Kidney (tissue), 14 donors: ENCODE results near the gene CDK2. TPM values are rescaled to one million over a fixed set of nuclear protein-coding genes. Genes with fewer than 3 reads are reported as not detected.

Experiments used
- DNase-seq, 5 donors: peaks; one replicate each; pipeline ENCODE4 v3.0.0-alpha.2; 2013 to 2020
- FAIRE-seq: peaks from 2 replicates; lab custom pipeline; 2012; peaks lifted over from hg19 to GRCh38; lab: Jason Lieb, UNC
- H3K27ac ChIP-seq, 2 donors: one replicate each; pipeline ENCODE4 v1.7.0; 2013; ENCODE audit warnings: low read depth in 2 of 2, low read length in 2 of 2, inconsistent platforms in 1 of 2
- H3K27me3 ChIP-seq: one replicate; pipeline ENCODE4 v1.7.1; 2013; ENCODE audit warnings: low read length, inconsistent platforms; ENCODE audit not compliant: control insufficient read depth, insufficient read depth
- H3K36me3 ChIP-seq, 3 donors: one replicate each; pipeline versions ENCODE4 v1.7.0 to v1.7.1; 2013; ENCODE audit warnings: low read length in 3 of 3, control low read depth in 1 of 3, inconsistent platforms in 1 of 3; ENCODE audit not compliant: insufficient read depth in 3 of 3, control insufficient read depth in 2 of 3
- H3K4me1 ChIP-seq, 3 donors: one replicate each; pipeline versions ENCODE4 v1.7.0 to v1.7.1; 2013; ENCODE audit warnings: low read length in 3 of 3, inconsistent platforms in 1 of 3, low read depth in 1 of 3; ENCODE audit not compliant: control insufficient read depth in 2 of 3, insufficient read depth in 2 of 3
- H3K4me3 ChIP-seq, 3 donors: one replicate each; pipeline versions ENCODE4 v1.7.0 to v1.8.1; 2013; ENCODE audit warnings: low read length in 3 of 3, control low read depth in 1 of 3, inconsistent platforms in 1 of 3
- H3K9ac ChIP-seq, 3 donors: one replicate each; pipeline versions ENCODE4 v1.7.0 to v1.7.1; 2013; ENCODE audit warnings: low read length in 3 of 3, control low read depth in 1 of 3, inconsistent platforms in 1 of 3
- H3K9me3 ChIP-seq, 3 donors: one replicate each; pipeline versions ENCODE4 v1.7.0 to v1.7.1; 2013; ENCODE audit warnings: low read length in 3 of 3, control low read depth in 1 of 3, inconsistent platforms in 1 of 3; ENCODE audit not compliant: control insufficient read depth in 2 of 3, insufficient read depth in 1 of 3
- intact Hi-C: fragments of 100-400 bp; cut with DNase I; formaldehyde crosslinking; loops from one replicate; pipeline ENCODE4 v1.11.1; 2022
- polyA plus RNA-seq: library from polyadenylated mRNA; stranded (reverse); fragments of 350-450 nt; fragmentation: Illumina TruSeq; extraction: RNeasy Lipid Tissue Mini Kit (QIAGEN cat#74804); gene quantifications from one replicate; pipeline ENCODE4 v1.2.3, GENCODE V29; 2014; ENCODE audit warnings: low read depth, low replicate concordance; ENCODE audit not compliant: insufficient read depth
- total RNA-seq: library from RNA; stranded (reverse); fragmentation: NEBNext Ultra II Directional; extraction: Animal tissue kit (Norgen Biotek cat#: 25700); gene quantifications from one replicate; pipeline ENCODE4 v1.2.1, GENCODE V29; 2021
- TF ChIP-seq, protein P1 (sequence below): IDR thresholded peaks from 3 replicates; pipeline ENCODE4 v1.5.1; 2012; ENCODE audit warnings: mild to moderate bottlenecking, moderate library complexity, borderline replicate concordance; ENCODE audit not compliant: insufficient read depth; ENCODE audit errors: extremely low read depth
- donor health status: control.
- donor health status: control.
- donor health status: control.
- donor health status: control.
- donor health status: control.
- donor health status: DM: yes; HTN: yes; CAD: no.
- donor health status: Normal renal cell carcinoma (clear cell type).

Gene CDK2
- total and polyA plus RNA-seq, 2 donors from 2014 or later: 7.6 to 23.2 TPM

DNA sequence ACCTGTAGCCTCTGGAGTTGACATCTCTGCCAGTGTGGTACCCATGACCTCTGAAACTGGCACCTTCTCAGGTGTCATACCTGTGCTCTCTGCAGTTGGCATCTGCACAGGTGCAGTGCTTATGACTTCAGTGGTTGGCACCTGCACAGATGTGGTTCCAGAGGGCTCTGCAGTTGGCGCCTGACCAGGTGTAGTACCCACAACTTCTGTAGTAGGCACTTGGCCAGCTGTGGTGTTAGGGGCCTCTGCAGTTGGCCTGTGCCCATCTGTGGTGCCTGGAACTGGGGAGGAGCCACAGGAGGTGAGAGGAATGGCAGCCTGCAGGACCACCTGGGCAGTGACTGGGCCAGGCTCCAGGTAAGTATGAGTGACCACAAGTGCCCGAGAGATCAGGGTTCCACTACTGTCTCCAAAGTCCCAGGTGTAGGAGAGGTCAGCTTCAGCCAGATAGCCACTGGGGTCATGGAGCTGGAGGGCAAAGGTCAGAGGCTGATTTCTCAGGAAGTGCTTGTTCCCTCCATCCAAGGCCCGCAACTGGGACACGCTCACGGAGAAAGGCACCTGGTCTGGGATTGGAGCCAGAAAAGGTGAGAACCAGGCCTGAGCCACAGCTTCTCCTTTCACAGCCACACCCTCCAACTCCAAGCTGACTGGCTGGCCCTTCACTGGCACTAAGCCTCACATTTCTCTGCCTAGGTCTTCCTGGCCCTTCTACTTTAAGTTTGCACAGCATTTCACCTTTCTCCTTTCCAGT, 9.3 kb upstream of the CDK2 start:
- Histone ChIP-seq H3K27ac (no peak overlapping the region), H3K4me3 (no peak overlapping the region), H3K27me3 (no peaks in the 10 kb centered on the region), H3K4me1 (no peaks in the 10 kb centered on the region), H3K9ac (no peak overlapping the region), H3K9me3 (no peaks in the 10 kb centered on the region), H3K36me3 (no peaks in the 10 kb centered on the region)
- intact Hi-C loops: no loop called here
- TF ChIP-seq, protein P1, sequence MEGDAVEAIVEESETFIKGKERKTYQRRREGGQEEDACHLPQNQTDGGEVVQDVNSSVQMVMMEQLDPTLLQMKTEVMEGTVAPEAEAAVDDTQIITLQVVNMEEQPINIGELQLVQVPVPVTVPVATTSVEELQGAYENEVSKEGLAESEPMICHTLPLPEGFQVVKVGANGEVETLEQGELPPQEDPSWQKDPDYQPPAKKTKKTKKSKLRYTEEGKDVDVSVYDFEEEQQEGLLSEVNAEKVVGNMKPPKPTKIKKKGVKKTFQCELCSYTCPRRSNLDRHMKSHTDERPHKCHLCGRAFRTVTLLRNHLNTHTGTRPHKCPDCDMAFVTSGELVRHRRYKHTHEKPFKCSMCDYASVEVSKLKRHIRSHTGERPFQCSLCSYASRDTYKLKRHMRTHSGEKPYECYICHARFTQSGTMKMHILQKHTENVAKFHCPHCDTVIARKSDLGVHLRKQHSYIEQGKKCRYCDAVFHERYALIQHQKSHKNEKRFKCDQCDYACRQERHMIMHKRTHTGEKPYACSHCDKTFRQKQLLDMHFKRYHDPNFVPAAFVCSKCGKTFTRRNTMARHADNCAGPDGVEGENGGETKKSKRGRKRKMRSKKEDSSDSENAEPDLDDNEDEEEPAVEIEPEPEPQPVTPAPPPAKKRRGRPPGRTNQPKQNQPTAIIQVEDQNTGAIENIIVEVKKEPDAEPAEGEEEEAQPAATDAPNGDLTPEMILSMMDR: no peak
- FAIRE-seq: no peak
- DNase-seq: no peak

DNA sequence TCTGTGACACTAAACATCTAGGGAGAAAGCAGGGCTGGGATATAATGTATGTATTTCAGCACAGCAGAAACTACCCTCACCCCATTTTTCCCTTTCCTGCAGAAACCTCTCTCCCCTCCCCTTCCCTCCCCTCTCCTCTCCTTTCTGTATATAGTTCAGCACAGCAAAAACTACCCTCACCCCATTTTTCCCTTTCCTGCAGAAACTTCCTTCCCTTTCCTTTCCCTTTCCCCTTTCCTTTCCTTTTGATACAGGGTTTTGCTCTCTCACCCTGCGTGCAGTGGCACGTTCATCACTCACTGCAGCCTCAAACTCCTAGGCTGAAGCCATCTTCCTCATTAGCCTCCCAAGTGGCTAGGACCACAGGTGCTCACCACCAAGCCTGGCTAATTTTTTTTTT, 2.9 kb upstream of the CDK2 start:
- DNase-seq (no peak), FAIRE-seq (no peak)
- TF ChIP-seq, protein P1: no peak
- intact Hi-C loops: no loop called here
- H3K4me1 ChIP-seq: peaks cover 0 to 12% (median 5%) of the 10 kb centered on the region in 3 donors
- H3K36me3 ChIP-seq: no peaks in the 10 kb centered on the region
- H3K9ac ChIP-seq: no peak overlapping the region
- H3K27ac ChIP-seq: no peak overlapping the region
- H3K4me3 ChIP-seq: no peak overlapping the region
- H3K9me3 ChIP-seq: no peaks in the 10 kb centered on the region
- no peaks in the 10 kb centered on the region for H3K27me3 ChIP-seq

DNA sequence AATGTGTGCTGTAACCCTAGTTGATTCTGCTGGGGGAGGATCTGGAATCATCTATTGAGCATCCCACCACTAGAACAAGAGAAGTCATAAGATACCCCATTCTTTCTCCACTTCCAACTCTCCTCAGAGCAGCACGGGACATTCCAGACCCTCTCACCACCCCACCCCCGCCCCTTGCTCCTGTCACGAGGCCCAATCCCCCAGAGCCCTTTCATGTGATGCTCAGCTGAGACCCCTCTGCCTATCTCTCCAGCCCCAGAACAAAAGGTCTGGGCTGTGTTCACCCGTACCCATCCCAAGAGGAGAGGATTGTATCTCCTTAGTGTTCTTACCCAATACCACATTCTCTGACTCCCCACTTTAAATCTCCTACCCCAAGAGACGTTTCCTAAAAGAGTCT, 1.4 kb upstream of the CDK2 start:
- TF ChIP-seq, protein P1: no peak
- peaks cover 0 to 12% (median 5%) of the 10 kb centered on the region in 3 donors for H3K4me1 ChIP-seq
- no peaks in the 10 kb centered on the region for H3K36me3 ChIP-seq
- no peak overlapping the region for H3K4me3 ChIP-seq
- DNase-seq: peak in 2 of 5 donors; percentile 18 to 31
- H3K27me3 ChIP-seq: no peaks in the 10 kb centered on the region
- intact Hi-C loops: no loop called here
- no peak overlapping the region for H3K9ac ChIP-seq
- H3K27ac ChIP-seq: no peak overlapping the region
- FAIRE-seq: no peak
- no peaks in the 10 kb centered on the region for H3K9me3 ChIP-seq
